ENCODE measurements around the gene KCND1. TPM values are rescaled to one million over a fixed set of nuclear protein-coding genes. Genes with fewer than 3 reads are reported as not detected.
"Not testable (repeated sequence)": the region's sequence is repeated elsewhere in the genome, so short reads cannot be mapped to it uniquely, and the experiment has no call there.

Gene KCND1
- total RNA-seq, 2 experiments from 2014 or later: 7.6 to 8.8 TPM

DNA sequence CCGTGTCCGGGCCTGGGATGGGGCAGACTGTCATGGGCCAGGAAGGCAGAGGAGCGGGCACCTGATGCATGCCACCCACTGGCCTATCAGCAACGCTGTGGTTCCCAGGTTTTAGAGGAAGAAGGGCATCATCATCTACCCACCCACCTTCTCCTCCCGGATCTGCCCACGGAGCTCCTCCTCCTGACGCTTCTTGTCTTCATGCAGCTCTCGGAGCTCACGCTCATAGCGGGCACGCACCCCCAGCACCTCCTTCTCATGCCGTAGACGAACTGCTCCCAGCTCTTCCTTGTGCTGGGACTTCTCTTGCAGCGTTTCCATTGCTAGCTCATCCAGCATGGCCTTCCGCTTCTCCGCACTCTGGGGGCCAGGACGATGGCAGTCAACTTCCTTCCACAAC, 11.4 kb upstream of the KCND1 start:
- peaks cover 58% of the 10 kb centered on the region for H3K36me3 ChIP-seq (ENCODE audit: insufficient read depth, low read length)
- H4K20me1 ChIP-seq (ENCODE audit: insufficient read depth, low read length): no peaks in the 10 kb centered on the region
- H3K9me3 ChIP-seq (ENCODE audit: low read length): no peaks in the 10 kb centered on the region
- intact Hi-C loops (cut with micrococcal nuclease; ENCODE audit: unreplicated experiment): no loop called here
- H2AFZ ChIP-seq (ENCODE audit: low read length): no peak overlapping the region
- ChIA-PET CTCF (ENCODE audit: unreplicated experiment) (no interaction called here), POLR2A (no interaction called here)
- DNase-seq (ENCODE audit: low spot score): no peak
- H3K4me2 ChIP-seq (ENCODE audit: low read length): no peak overlapping the region
- H3K27ac ChIP-seq (ENCODE audit: low read depth, low read length, poor library complexity, severe bottlenecking): no peak overlapping the region
- no peaks in the 10 kb centered on the region for H3K4me1 ChIP-seq (ENCODE audit: insufficient read depth, low read length, poor library complexity, severe bottlenecking)
- BruUV-seq (replicated peaks): no TSS peak
- TF ChIP-seq EZH2phosphoT487 (IDR thresholded peaks at IDR 0.05; ENCODE audit: borderline replicate concordance, low read depth, low read length): no peak
- no peak for TF ChIP-seq CTCF (conservative IDR thresholded peaks at IDR 0.05; ENCODE audit: low read length)
- no peaks in the 10 kb centered on the region for H3K9me2 ChIP-seq (ENCODE audit: insufficient read depth, low read length)
- no peak overlapping the region for H3K4me3 ChIP-seq (ENCODE audit: low read depth, low read length, poor library complexity, severe bottlenecking)
- no peaks in the 10 kb centered on the region for H3K79me2 ChIP-seq (ENCODE audit: insufficient read depth, low read depth, low read length)

GRCh38 chrX:48981178-48981577, 9.5 kb upstream of the KCND1 start:
- Histone ChIP-seq H3K9me2 (ENCODE audit: insufficient read depth, low read length) (no peaks in the 10 kb centered on the region), H3K4me1 (ENCODE audit: insufficient read depth, low read length, poor library complexity, severe bottlenecking) (no peaks in the 10 kb centered on the region), H3K4me2 (ENCODE audit: low read length) (no peak overlapping the region), H3K4me3 (ENCODE audit: low read depth, low read length, poor library complexity, severe bottlenecking) (no peak overlapping the region), H2AFZ (ENCODE audit: low read length) (no peak overlapping the region), H3K79me2 (ENCODE audit: insufficient read depth, low read depth, low read length) (no peaks in the 10 kb centered on the region), H3K36me3 (ENCODE audit: insufficient read depth, low read length) (peaks cover 64% of the 10 kb centered on the region), H3K27ac (ENCODE audit: low read depth, low read length, poor library complexity, severe bottlenecking) (no peak overlapping the region), H3K9me3 (ENCODE audit: low read length) (no peaks in the 10 kb centered on the region), H4K20me1 (ENCODE audit: insufficient read depth, low read length) (no peaks in the 10 kb centered on the region)
- TF ChIP-seq CTCF (conservative IDR thresholded peaks at IDR 0.05; ENCODE audit: low read length) (no peak), EZH2phosphoT487 (IDR thresholded peaks at IDR 0.05; ENCODE audit: borderline replicate concordance, low read depth, low read length) (no peak)
- ChIA-PET POLR2A (no interaction called here), CTCF (ENCODE audit: unreplicated experiment) (no interaction called here)
- BruUV-seq (replicated peaks): no TSS peak
- DNase-seq (ENCODE audit: low spot score): no peak
- intact Hi-C loops (cut with micrococcal nuclease; ENCODE audit: unreplicated experiment): no loop called here

DNA sequence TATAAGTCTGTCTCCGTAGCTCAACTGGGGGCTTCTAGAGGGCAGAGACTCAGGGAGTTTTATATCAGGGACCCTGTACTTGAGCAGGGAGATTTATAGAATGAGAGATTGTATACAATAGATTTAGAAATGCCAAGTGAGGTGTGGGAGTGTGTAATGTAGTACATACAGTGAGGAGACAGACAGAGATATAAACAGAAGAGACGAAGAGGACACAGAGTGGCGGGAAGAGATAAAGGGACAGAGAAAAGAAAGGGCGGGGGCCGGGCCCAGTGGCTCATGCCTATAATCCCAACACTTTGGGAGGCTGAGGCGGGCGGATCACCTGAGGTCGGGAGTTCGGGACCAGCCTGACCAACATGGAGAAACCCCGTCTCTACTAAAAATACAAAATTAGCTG, 8.7 kb upstream of the KCND1 start:
- H4K20me1 ChIP-seq (ENCODE audit: insufficient read depth, low read length); H3K27ac ChIP-seq (ENCODE audit: low read depth, low read length, poor library complexity, severe bottlenecking); POLR2A ChIA-PET; CTCF ChIA-PET (ENCODE audit: unreplicated experiment); BruUV-seq (replicated peaks); H3K9me2 ChIP-seq (ENCODE audit: insufficient read depth, low read length); H2AFZ ChIP-seq (ENCODE audit: low read length); H3K4me1 ChIP-seq (ENCODE audit: insufficient read depth, low read length, poor library complexity, severe bottlenecking); intact Hi-C loops (cut with micrococcal nuclease; ENCODE audit: unreplicated experiment); H3K79me2 ChIP-seq (ENCODE audit: insufficient read depth, low read depth, low read length); H3K4me2 ChIP-seq (ENCODE audit: low read length); H3K4me3 ChIP-seq (ENCODE audit: low read depth, low read length, poor library complexity, severe bottlenecking); H3K9me3 ChIP-seq (ENCODE audit: low read length); DNase-seq (ENCODE audit: low spot score): not testable (repeated sequence)
- H3K36me3 ChIP-seq (ENCODE audit: insufficient read depth, low read length): peaks cover 64% of the 10 kb centered on the region
